ENCODE measurements around the gene EFR3B. TPM values are rescaled to one million over a fixed set of nuclear protein-coding genes. Genes with fewer than 3 reads are reported as not detected.

EFR3B gene
- polyA plus RNA-seq, 2 of the 4 experiments (the other 2 are of a cell fraction), result 6.5 to 12.5 TPM

DNA sequence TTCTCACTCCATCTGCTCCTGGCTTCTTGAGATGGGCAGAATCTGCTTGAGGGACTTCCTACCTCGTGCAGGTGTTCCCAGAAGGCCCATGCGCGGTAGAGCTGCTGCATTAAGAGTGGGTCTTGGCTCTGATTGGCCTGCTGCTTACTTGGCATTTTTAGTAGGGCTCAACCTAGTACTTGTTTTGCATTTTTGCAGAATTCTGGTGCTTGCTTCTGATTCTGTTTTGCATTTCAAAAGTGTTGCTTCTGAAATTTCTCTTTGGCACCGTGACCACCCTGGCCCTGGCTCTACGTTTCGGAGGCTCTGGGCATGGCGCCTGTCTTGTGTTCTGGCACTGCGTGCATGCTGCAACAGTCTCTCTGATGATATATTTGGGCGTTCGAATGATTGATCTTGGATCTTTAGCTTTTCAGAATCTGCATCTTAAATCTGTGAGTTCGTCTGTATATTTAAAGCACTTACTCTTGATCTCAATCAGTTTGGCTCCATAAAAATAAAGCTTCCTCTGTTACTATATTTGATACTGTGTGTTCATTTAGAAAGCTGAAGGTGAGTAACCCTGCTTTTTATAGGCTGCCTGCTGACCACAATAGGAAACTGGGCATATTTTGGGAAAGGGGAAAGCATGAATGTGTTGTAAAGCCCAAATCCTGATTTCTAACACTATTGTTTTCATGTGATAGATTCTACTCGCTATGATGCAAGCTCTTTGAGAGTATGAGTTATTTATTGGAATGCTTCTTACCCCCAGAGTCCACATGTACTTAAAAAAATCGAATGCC, 22.2 kb downstream of the EFR3B start:
- ATAC-seq (no peak), DNase-seq (ENCODE audit: low read depth in 1 of 2, low spot score in 1 of 2) (no peak), FAIRE-seq (no peak)
- ChIA-PET CTCF (interaction anchor here (0.9 to 2.2 kb wide), 10 partner anchors 9 to 89 kb away, joined by 3 to 11 read pairs (median 4); no protein-coding TSS in a partner anchor), POLR2A (interaction anchor here (0.5 to 1.3 kb wide), 2 partner anchors 20 to 156 kb away, joined by 3 to 4 read pairs; no protein-coding TSS in a partner anchor)
- Histone ChIP-seq H3K4me1 (0 out of 3 replicates have a peak, but pooled peaks cover 8% of the 10 kb centered on the region), H3K27ac (no peak overlapping the region), H3K4me2 (no peak overlapping the region), H3K9me3 (peaks cover 12% of the 10 kb centered on the region; the same call in 2 of the 3 replicates), H3K4me3 (no peak overlapping the region)
- TF ChIP-seq MAFK (IDR thresholded peaks at IDR 0.05; ENCODE audit: partially characterized antibody) (peak; percentile 4), MAX (IDR thresholded peaks at IDR 0.05) (no peak), RNF2 (IDR thresholded peaks at IDR 0.05; ENCODE audit: borderline replicate concordance, low read depth) (no peak)
- WGBS (ENCODE audit: missing lambda C conversion rate), result 89% methylated on average over 13 of the region's 13 CpGs

DNA sequence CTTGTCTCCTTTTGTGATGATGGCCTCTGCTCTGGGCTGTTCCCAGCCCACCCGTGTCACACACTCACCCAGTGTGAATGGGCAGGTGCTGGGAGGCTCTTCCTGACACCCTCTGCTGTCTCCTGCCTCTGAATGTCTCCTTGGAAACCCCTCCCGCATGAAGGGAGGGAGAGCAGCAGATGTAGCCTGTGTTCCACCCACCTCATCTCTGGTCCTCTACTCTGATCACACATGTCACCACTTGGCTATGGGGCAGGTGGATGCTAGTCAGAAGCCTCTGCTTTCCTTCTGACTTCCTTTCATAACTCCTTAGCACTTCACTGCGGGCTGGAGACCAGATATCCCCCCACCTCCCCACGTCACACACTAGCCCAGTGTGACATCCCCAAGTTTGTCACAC, 23.9 kb downstream of the EFR3B start:
- H3K4me3 ChIP-seq, result no peak overlapping the region
- DNase-seq (ENCODE audit: low read depth in 1 of 2, low spot score in 1 of 2) (no peak), ATAC-seq (no peak), FAIRE-seq (no peak)
- 0 out of 3 replicates have a peak, but pooled peaks cover 8% of the 10 kb centered on the region for H3K4me1 ChIP-seq
- ChIA-PET CTCF (interaction anchor here (1.7 to 2.4 kb wide), 4 partner anchors 10 to 90 kb away, joined by 4 to 8 read pairs (median 5); no protein-coding TSS in a partner anchor), POLR2A (no interaction called here)
- no peak overlapping the region for H3K27ac ChIP-seq
- 89% methylated on average over 4 of the region's 4 CpGs for WGBS (ENCODE audit: missing lambda C conversion rate)
- peaks cover 12% of the 10 kb centered on the region; the same call in 2 of the 3 replicates for H3K9me3 ChIP-seq
- no peak overlapping the region for H3K4me2 ChIP-seq
- TF ChIP-seq GATA3 (IDR thresholded peaks at IDR 0.05; ENCODE audit: borderline replicate concordance) (no peak), BCL3 (IDR thresholded peaks at IDR 0.05) (no peak), CHD2 (IDR thresholded peaks at IDR 0.05; ENCODE audit: low read length, partially characterized antibody) (no peak), NFE2L2 (conservative IDR thresholded peaks at IDR 0.05; ENCODE audit: low read length) (no peak), SMC3 (IDR thresholded peaks at IDR 0.05) (no peak), HMGXB4 (CRISPR knock-in tag; IDR thresholded peaks at IDR 0.05; ENCODE audit: borderline replicate concordance) (no peak), EP300 (IDR thresholded peaks at IDR 0.05) (no peak), ZC3H11A (IDR thresholded peaks at IDR 0.05) (no peak), HOXB13 (CRISPR knock-in tag; IDR thresholded peaks at IDR 0.05; ENCODE audit: low read depth) (no peak), NR3C1 (IDR thresholded peaks at IDR 0.05) (no peak), JUNB (IDR thresholded peaks at IDR 0.05) (no peak), HES2 (IDR thresholded peaks at IDR 0.05) (no peak), ZFP36 (IDR thresholded peaks at IDR 0.05; ENCODE audit: borderline replicate concordance, partially characterized antibody) (no peak), TFCP2L1 (CRISPR knock-in tag; IDR thresholded peaks at IDR 0.05) (no peak), EHF (CRISPR knock-in tag; IDR thresholded peaks at IDR 0.05) (no peak), EHMT2 (IDR thresholded peaks at IDR 0.05; ENCODE audit: low read depth) (no peak)
- TF ChIP-seq, protein P1, sequence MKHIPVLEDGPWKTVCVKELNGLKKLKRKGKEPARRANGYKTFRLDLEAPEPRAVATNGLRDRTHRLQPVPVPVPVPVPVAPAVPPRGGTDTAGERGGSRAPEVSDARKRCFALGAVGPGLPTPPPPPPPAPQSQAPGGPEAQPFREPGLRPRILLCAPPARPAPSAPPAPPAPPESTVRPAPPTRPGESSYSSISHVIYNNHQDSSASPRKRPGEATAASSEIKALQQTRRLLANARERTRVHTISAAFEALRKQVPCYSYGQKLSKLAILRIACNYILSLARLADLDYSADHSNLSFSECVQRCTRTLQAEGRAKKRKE (CRISPR knock-in tag; IDR thresholded peaks at IDR 0.05; ENCODE audit: low read depth), result no peak
